ENCODE measurements around the gene SLC25A46.
"Not testable (repeated sequence)": the region's sequence is repeated elsewhere in the genome, so short reads cannot be mapped to it uniquely, and the experiment has no call there.

SLC25A46 gene

DNA sequence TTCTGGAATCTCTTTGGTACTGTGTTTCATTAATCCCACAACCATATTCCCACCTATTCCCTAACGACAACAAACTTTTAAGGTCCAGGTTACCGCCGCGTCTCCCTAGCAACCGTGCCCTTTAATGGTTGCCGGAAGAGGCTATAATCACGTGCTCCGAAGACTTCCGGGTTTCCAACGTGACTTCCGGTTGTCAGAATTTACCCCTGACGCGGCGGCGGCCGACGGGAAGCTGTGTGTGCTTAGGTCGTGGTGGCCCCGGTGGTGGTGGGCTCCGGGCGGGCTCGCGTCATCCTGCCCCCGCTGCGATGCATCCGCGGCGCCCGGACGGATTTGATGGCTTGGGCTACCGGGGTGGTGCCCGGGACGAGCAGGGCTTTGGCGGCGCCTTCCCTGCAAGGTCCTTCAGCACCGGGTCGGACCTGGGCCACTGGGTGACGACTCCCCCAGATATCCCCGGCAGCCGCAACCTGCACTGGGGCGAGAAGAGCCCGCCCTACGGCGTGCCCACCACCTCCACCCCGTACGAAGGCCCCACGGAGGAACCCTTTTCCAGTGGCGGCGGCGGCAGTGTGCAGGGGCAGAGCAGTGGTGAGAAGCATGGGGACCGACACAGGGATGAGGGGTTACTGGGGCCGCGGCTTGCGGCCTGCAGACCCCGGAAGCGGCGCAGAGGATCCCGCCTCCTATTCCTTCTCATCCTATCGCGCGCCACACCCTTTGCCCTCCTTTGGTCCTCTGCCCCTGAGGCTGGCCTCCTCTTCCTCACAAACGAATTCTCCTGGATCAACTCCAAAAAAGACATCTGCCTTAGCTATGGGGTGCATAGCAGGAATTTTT lies at the start of gene SLC25A46:
Gene SLC25A46, plus strand, starts transcription at position 196 of the 840 bp plus-strand sequence. Its CDS starts 113 bp downstream, at position 309.
- peak; percentile 31 for DNase-seq

- not testable (repeated sequence) for DNase-seq
These were observed 48.2 kb upstream of the SLC25A46 start for GRCh38 chr5:110690587-110690986.

DNA sequence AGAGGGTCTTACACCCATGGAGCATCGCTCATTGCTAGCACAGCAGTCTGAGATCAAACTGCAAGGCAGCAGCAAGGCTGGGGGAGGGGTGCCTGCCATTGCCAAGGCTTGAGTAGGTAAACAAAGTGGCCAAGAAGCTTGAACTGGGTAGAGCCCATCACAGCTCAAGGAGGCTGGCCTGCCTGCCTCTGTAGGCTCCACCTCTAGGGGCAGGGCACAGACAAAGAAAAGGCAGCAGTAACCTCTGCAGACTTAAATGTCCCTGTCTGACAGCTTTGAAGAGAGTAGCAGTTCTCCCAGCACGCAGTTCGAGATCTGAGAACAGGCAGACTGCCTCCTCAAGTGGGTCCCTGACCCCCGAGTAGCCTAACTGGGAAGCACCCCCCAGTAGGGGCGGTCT lies 46.1 kb upstream of the SLC25A46 start:
- DNase-seq: not testable (repeated sequence)

DNA sequence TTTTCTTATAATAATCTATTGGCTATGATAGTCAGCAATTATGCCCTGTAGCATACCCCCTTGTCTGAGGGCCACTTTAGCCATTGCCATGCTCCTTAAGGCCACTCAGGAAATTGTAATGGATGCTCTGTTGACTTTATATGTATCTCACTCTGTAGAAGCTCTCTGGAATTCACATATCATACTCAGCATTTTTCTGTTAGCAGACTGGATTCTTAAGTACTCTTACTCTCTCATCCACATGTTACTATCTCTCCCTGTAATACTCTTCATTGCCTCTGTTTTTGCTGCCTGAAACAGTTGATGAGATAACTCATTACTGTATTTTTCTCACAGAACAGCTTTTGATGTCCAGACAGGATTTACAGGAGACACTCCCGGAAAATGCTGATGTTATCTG lies 36.5 kb upstream of the SLC25A46 start:
- DNase-seq: no peak

GRCh38 chr5:110702704-110703103 lies 36.1 kb upstream of the SLC25A46 start:
- DNase-seq: no peak

- no peak for DNase-seq
These were observed 35.3 kb upstream of the SLC25A46 start for GRCh38 chr5:110703481-110703880.

GRCh38 chr5:110705349-110705748 lies 33.5 kb upstream of the SLC25A46 start:
- no peak for DNase-seq

GRCh38 chr5:110707260-110707844 lies 31.5 kb upstream of the SLC25A46 start:
- DNase-seq: no peak

DNA sequence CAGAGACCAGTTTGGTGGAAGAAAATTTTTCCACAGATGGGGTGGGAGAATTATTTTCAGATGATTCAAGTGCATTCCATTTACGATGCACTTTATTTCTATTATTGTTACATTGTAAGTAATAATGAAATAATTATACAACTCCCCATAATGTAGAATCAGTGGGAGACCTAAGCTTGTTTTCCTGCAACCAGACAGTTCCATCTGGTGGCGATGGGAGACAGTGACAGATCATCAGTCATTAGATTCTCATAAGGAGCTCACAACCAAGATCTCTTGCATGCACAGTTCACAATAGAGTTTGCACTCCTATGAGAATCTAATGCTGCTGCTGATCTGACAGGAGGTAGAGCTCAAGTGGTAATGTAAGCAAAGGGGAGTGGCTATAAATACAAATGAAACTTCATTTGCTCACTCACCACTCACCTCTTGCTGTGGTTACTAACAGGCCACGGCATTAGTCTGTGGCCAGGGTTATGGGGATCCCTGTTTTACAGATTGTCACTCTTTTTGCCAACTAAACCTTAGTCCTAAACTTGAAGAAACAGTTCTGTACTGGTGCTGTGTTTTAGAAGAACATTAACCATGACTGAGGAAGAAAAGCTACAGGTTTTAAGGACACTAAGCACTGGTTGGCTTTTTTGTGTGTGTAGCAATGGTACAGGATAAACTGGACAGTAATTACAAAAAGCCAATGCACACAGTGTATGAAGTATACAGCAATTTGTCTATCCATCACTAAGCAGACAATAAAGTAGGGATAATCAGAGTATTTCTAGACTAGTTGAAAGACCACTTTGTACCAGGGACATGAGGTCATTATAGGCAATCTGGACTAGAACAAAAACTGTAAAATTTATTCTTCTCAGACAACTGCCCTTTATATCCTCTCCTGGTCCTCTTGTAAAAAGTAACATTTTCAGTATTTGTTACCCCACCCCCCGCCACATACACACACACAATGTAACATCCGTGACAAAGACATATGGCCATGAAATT lies 22.3 kb upstream of the SLC25A46 start:
- DNase-seq: no peak

DNA sequence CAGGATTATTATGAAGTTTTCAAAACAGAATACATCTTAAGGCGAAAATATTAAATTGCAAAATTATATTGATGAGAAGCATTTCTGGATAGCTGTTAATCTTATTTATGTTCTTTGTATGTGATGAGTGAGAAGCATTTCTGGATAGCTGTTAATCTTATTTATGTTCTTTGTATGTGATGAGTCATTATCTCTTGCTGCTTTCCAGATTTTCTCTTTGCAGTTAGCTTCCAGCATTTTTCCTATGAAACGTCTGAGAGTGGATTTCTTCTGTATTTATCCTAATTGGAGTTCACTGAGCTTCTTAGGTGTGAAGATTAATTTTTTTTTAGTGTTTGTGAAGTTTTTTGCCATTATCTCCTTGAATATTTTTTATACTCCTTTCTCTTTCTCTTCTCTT lies 20.5 kb upstream of the SLC25A46 start:
- DNase-seq: no peak

DNA sequence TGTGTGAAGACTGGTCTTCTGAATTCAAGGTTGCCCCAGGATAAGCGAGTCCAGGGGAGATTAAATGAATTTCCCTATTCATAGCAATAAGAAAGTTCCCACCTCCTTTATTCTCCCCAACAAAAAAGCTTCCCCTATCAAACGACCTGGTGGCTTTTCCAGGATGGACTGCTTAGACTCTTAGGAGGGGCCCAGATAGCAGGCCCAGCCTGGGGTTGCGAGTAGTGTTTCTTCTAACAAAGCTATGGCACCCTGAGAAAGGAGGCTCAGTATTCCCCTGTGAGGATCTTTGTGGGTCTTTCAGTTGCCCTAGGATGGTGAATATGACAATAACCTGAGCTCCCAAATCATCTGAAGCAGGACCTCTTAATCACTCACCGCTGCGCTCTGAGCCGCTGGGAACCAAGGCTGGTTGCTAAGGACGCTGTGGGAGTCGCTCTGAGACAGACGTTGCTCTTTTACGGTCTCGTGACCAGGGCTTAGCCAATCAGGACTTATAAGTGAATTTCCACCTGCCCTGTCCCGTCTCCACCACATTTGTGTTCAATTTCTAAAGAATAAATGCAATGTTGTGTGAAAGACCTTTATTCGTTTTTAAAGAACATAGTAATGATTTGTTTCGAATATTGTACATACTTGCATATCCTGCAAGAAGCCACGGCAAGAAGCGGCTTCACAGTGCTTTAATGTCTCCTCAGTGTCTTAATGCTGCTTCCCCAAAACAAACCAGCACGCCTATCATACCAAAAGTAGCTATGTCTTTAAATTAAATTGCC lies 12.4 kb upstream of the SLC25A46 start, which contains the start of gene TMEM232:
Gene TMEM232, minus strand, starts transcription at position 423 of the 776 bp plus-strand sequence. CDS start 59,319 bp downstream, outside the sequence.
- peak; percentile 61 for DNase-seq

- no peak for DNase-seq
These were observed 11.8 kb upstream of the SLC25A46 start for GRCh38 chr5:110727025-110727314.

- not testable (repeated sequence) for DNase-seq
These were observed 7.3 kb upstream of the SLC25A46 start for GRCh38 chr5:110731499-110731898.

- no peak for DNase-seq
These were observed 4.7 kb upstream of the SLC25A46 start for GRCh38 chr5:110734101-110734500.

GRCh38 chr5:110735556-110735955 lies 3.3 kb upstream of the SLC25A46 start:
- DNase-seq: no peak

DNA sequence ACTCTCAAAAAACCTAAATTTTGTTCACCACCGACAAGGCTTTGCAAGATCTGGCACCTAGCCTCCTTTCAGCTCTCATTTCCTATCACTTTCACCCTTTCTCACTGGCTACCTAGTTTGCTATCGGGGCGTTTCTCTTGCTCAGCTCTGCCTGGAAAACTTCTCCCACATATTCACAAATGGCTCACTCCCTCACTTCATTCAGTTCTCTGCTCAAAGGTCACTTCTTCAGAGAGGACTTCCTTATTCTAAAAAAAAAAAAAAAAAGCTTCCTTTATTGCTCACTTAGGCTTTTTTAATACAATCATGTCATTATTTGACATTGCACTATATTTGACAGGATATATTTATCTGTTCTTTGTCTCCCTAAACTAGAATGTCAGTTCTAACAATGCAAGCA lies 2.1 kb upstream of the SLC25A46 start:
- no peak for DNase-seq

GRCh38 chr5:110738503-110738811 lies 350 bp upstream of the SLC25A46 start:
- no peak for DNase-seq

DNA sequence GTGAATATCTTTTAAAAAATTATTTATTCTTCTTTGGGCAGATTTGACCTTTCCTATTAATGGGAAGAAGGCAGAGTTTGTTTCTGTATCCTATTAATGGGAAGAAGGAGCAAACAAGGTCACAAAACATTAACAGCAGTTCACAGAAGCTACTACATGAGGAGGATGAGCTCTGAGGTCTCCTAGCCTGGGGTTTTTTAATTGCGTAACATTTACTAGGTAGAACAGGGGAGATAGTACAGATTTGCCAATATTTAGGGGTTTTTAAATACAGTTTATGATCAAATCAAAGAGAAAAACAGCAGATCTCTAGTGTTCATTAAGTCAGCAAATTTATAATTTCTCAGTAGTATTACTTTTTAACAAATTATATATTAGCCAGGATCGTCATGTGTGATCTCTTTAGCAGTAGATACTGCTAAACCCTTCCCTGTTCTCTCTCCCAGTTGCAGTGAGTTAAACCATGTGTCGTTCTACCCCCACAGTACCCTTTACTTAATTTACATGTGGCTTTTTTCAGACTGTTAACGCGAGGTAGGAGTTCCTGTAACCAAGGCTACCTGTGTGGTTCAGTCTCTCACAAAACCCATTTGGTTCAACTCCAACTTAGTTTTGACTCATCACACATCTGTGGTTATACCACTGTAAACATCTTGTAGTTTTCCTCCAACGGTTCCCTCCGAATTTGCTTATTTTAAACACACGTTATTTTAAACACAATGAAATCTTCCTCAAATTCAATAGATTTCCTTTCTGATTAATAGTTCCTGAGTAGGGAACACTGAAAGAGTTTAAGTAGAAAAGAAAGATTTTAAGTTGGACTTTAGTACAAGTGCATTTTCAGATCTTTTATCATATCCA lies 13.3 kb downstream of the SLC25A46 start:
- DNase-seq: no peak

- DNase-seq: no peak
These were observed 14.1 kb downstream of the SLC25A46 start for GRCh38 chr5:110752953-110753352.

DNA sequence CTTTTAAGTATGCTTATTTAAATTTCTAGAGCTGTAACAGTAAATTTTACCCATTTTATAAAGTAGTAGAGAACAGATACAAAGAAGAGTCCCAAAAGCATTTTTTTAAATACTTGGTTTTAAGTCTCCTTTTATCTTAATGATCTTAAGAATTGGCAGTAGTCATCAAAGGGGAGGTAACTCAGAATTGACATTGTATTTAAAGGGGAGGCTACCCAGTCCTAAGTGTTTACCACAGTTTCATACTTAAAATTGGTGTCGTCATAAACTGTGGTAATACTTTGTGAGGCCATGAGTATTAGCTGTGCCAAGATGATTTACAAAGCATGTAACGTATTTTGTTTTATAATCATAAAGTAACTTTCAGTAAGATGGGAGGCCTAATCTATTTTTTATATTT lies 14.8 kb downstream of the SLC25A46 start:
- DNase-seq: no peak

DNA sequence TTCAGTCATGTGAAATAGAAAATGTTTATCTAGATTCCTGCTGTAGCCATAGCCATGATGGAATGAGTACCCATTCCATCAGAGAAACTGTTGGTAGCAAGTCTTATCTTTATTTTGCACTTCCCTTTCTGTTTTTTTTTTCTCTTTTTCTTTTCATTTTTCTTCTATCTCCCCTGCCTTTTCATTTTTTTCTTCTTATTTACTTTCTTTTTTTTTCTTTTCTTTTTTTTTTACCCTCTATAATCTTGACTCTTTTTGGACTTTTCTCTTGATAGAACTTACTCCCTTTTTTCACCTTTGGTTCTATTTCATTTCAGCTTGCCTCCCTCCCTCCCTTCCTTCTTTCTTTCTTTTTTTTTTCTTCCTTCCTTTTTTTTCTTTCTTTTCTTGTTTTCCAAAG lies 15.4 kb downstream of the SLC25A46 start:
- no peak for DNase-seq
